Right lobe of liver (tissue), 6 donors: ENCODE measurements around the gene CHRNB1. TPM values are rescaled to one million over a fixed set of nuclear protein-coding genes. Genes with fewer than 3 reads are reported as not detected.
A peak's percentile ranks its signal among the peaks of the same experiment; 100 is the strongest.

Experiments used
- ATAC-seq, 4 donors: fragments of 200-7000 bp; cut with Tn5 transposase; one replicate each; pipeline ENCODE4 v1.9.1; 2020; ENCODE audit warnings: mild to moderate bottlenecking in 4 of 4, moderate library complexity in 4 of 4
- DNase-seq, 3 donors: peaks; one replicate each; pipeline ENCODE4 v3.0.0-alpha.2; 2020
- H3K27ac ChIP-seq, 3 donors: fragments of 200-600 bp; one replicate each; pipeline ENCODE4 v1.8.0; 2022
- H3K27me3 ChIP-seq, 2 donors: fragments of 200-600 bp; one replicate each; pipeline ENCODE4 v1.8.0; 2022
- H3K36me3 ChIP-seq, 4 donors: fragments of 200-600 bp; sonication (generic) in 1 of 4; one replicate each; pipeline versions ENCODE4 v1.5.1 to v1.8.0; 2017 to 2022; ENCODE audit warnings: control low read depth in 1 of 4
- H3K4me1 ChIP-seq, 4 donors: fragments of 200-600 bp; sonication (generic) in 1 of 4; one replicate each; pipeline versions ENCODE4 v1.5.1 to v1.8.0; 2017 to 2022; ENCODE audit warnings: control low read depth in 1 of 4
- H3K4me3 ChIP-seq, 3 donors: fragments of 200-600 bp; one replicate each; pipeline ENCODE4 v1.8.0; 2022
- H3K9me3 ChIP-seq, 4 donors: fragments of 200-600 bp; sonication (generic) in 1 of 4; one replicate each; pipeline versions ENCODE4 v1.5.1 to v1.8.0; 2017 to 2022; ENCODE audit warnings: control low read depth in 1 of 4
- POLR2A ChIP-seq: fragments of 450-650 bp; IDR thresholded peaks from one replicate; pipeline ENCODE4 v1.6.1; 2017; ENCODE audit warnings: antibody characterized with exemption, mild to moderate bottlenecking
- WGBS: methylation state at CpG from one replicate; pipeline ENCODE4 v1.1.6; 2018; ENCODE audit warnings: low coverage, low lambda C conversion rate; ENCODE audit not compliant: insufficient coverage; ENCODE audit errors: missing lambda C conversion rate; 5-methylcytosine and 5-hydroxymethylcytosine counted together
- intact Hi-C, 2 donors: fragments of 100-400 bp; cut with DNase I; formaldehyde crosslinking; loops; one replicate each; pipeline versions ENCODE4 v1.11.2 to v1.14.1; 2022
- total RNA-seq, 6 experiments: library from RNA; depleted of rRNA in 2 of 6; stranded (reverse); fragments of >200 nt in 2 of 6; fragmentation: NEBNext Ultra II Directional in 3 of 6; extraction: Animal tissue kit (Norgen Biotek cat#: 25700) in 3 of 6; gene quantifications; one replicate each; pipeline versions ENCODE4 v1.1.0 to v1.2.4, GENCODE V29; 2016 to 2023
- TF ChIP-seq, protein P1 (sequence below), 4 donors: fragments of 200-600 bp in 3 of 4; fragments of 450-650 bp in 1 of 4; IDR thresholded peaks; one replicate each; pipeline versions ENCODE4 v1.5.1 to v1.8.0; 2016 to 2022; ENCODE audit warnings: antibody characterized with exemption in 4 of 4, mild to moderate bottlenecking in 2 of 4
- donor health status: DM: no; HTN: yes; CAD: no.
- donor health status: DM: no; HTN: no; CAD: no.
- donor health status: DM: no; HTN: no; CAD: no.
- donor health status: DM: no; HTN: yes; CAD: no.
- donor health status: DM: no; HTN: yes; CAD: no.

Gene CHRNB1
- total RNA-seq, 6 experiments from 2014 or later, result 6.0 to 12.3 (median 8.2) TPM

DNA sequence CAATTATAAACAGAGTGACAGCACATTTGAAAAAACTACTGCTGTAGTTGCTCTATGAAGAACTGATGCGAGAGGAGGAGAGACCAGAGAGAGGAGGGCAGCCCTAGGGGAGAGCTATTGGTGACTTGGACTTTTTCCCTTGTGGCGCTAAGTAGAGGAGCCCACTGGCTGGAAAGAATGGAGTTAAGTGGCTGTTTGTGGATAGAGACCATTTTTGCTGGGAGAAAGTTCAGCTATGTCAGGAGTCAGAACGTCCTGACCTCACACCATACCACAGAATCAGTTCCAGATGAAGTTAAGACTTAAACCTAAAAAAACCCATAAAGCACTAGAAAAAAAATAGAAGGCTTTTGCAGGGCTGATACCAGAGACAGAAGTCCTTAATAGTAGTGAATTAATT is 41.3 kb downstream of the CHRNB1 start:
- intact Hi-C loops, result no loop called here
- H3K9me3 ChIP-seq, result no peaks in the 10 kb centered on the region
- peak overlapping the region in 1 of 3 donors; percentile 3 for H3K27ac ChIP-seq
- no peaks in the 10 kb centered on the region for H3K27me3 ChIP-seq
- WGBS, result 45% methylated on average over 2 of the region's 3 CpGs
- H3K36me3 ChIP-seq, result no peaks in the 10 kb centered on the region
- TF ChIP-seq, protein P1, sequence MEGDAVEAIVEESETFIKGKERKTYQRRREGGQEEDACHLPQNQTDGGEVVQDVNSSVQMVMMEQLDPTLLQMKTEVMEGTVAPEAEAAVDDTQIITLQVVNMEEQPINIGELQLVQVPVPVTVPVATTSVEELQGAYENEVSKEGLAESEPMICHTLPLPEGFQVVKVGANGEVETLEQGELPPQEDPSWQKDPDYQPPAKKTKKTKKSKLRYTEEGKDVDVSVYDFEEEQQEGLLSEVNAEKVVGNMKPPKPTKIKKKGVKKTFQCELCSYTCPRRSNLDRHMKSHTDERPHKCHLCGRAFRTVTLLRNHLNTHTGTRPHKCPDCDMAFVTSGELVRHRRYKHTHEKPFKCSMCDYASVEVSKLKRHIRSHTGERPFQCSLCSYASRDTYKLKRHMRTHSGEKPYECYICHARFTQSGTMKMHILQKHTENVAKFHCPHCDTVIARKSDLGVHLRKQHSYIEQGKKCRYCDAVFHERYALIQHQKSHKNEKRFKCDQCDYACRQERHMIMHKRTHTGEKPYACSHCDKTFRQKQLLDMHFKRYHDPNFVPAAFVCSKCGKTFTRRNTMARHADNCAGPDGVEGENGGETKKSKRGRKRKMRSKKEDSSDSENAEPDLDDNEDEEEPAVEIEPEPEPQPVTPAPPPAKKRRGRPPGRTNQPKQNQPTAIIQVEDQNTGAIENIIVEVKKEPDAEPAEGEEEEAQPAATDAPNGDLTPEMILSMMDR (IDR thresholded peaks at IDR 0.05), result no peak
- TF ChIP-seq POLR2A, result no peak
- H3K4me1 ChIP-seq, result peaks cover 0 to 43% (median 15%) of the 10 kb centered on the region in 4 donors
- DNase-seq (peak in 1 of 3 donors; percentile 8), ATAC-seq (no peak)
- peak overlapping the region; percentile 51 to 97 (median 88) for H3K4me3 ChIP-seq

DNA sequence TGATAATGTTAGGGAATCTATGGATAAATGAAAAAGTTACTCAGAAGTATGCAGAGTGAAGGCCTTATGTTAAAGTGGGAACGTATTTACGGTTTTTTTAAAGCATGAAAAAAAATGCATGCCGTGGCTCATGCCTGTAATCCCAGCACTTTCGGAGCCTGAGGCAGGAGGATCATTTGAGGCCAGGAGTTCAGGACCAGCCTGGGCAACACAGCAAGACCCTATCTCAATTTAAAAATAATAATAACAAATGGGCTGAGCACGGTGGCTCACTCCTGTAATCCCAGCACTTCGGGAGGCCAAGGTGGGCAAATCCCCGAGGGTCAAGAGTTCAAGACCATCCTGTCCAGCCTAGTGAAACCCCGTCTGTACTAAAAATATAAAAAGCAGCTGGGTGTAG is 45.3 kb downstream of the CHRNB1 start:
- Histone ChIP-seq H3K4me3 (no peak overlapping the region), H3K27ac (no peak overlapping the region), H3K4me1 (peaks cover 0 to 52% (median 19%) of the 10 kb centered on the region in 4 donors), H3K9me3 (no peaks in the 10 kb centered on the region), H3K36me3 (no peaks in the 10 kb centered on the region), H3K27me3 (no peaks in the 10 kb centered on the region)
- WGBS, result 74% methylated on average over 7 of the region's 8 CpGs
- intact Hi-C loops, result no loop called here
- TF ChIP-seq POLR2A, result no peak
- TF ChIP-seq, protein P1 (IDR thresholded peaks at IDR 0.05), result no peak
- peak in 1 of 3 donors; percentile 2 for DNase-seq
- ATAC-seq, result no peak

DNA sequence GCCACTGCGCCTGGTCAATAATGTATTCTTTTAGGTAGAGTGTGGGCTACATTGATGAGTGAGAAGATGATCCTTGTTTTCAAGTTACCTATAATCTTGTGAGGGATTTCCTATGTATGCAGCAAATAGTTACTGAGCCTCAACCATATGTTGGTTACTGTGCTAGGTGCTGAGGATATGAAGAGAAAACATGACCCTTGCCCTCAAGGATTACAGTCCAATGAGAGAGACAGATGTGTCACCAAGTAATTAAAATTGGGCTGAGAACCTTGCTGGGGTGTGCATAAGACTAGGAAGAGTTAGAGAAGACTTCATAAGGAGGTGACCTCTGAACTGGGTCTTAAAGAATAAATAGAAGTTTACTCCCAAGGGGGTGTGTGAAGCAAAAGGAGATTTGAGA is 46.7 kb downstream of the CHRNB1 start:
- whole genome bisulfite sequencing, result 83% methylated on average over 1 of the region's 1 CpG
- Histone ChIP-seq H3K9me3 (no peaks in the 10 kb centered on the region), H3K27ac (no peak overlapping the region), H3K4me3 (no peak overlapping the region), H3K27me3 (no peaks in the 10 kb centered on the region), H3K4me1 (peaks cover 0 to 37% (median 13%) of the 10 kb centered on the region in 4 donors), H3K36me3 (peaks cover 3 to 10% (median 6%) of the 10 kb centered on the region in 4 donors)
- peak in 3 of 4 donors; percentile 27 to 42 (median 35) for ATAC-seq
- DNase-seq, result no peak
- intact Hi-C loops, result no loop called here
- no peak for TF ChIP-seq POLR2A
- TF ChIP-seq, protein P1 (IDR thresholded peaks at IDR 0.05), result no peak

DNA sequence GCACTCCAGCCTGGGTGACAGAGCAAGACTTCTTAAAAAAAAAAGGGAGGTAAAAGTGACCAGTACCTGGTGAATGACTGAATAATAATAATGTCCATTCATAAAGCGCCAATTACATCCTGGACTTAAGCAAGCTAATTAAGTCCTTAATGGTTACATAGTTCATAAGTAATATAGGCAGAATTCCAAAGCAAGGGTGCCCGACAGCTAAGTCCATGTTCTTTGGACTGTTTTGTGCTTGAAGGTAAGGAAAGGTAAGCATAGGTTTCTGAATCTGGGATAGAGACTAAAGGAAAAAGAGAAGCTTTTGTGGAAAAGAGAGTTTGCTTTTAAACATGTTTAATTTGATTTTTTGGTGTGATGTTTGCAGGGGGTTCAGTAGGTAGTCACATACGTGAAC is 49.1 kb downstream of the CHRNB1 start:
- Histone ChIP-seq H3K4me1 (peaks cover 0 to 22% (median 7%) of the 10 kb centered on the region in 4 donors), H3K27ac (no peak overlapping the region), H3K9me3 (no peaks in the 10 kb centered on the region), H3K36me3 (peaks cover 4 to 34% (median 23%) of the 10 kb centered on the region in 4 donors), H3K4me3 (no peak overlapping the region), H3K27me3 (no peaks in the 10 kb centered on the region)
- DNase-seq (no peak), ATAC-seq (no peak)
- intact Hi-C loops, result no loop called here
- WGBS, result 76% methylated on average over 3 of the region's 3 CpGs
- TF ChIP-seq POLR2A, result no peak
- TF ChIP-seq, protein P1 (IDR thresholded peaks at IDR 0.05), result no peak
